Aorta (tissue), 5 donors: Measurements from ENCODE around the gene ERFE. TPM values are rescaled to one million over a fixed set of nuclear protein-coding genes. Genes with fewer than 3 reads are reported as not detected.

Experiments
- ATAC-seq: fragments of 200-7000 bp; cut with Tn5 transposase; one replicate; pipeline ENCODE4 v1.9.1; 2022; ENCODE audit warnings: moderate library complexity; ENCODE audit not compliant: low FRiP score
- DNase-seq, 2 donors: peaks; one replicate each; pipeline ENCODE4 v3.0.0-alpha.2; 2020
- H3K27ac ChIP-seq, 2 donors: one replicate each; pipeline ENCODE4 v1.5.1; 2013; ENCODE audit warnings: low read length in 2 of 2, mild to moderate bottlenecking in 2 of 2, moderate library complexity in 2 of 2, control low read depth in 1 of 2, inconsistent platforms in 1 of 2, low read depth in 1 of 2
- H3K27me3 ChIP-seq, 2 donors: one replicate each; pipeline ENCODE4 v1.6.1; 2013; ENCODE audit warnings: control low read depth in 1 of 2, low read length in 1 of 2, mild to moderate bottlenecking in 1 of 2, moderate library complexity in 1 of 2; ENCODE audit not compliant: insufficient read depth in 2 of 2, control insufficient read depth in 1 of 2
- H3K36me3 ChIP-seq, 2 donors: one replicate each; pipeline ENCODE4 v1.6.1; 2013; ENCODE audit warnings: control low read depth in 1 of 2, low read length in 1 of 2, mild to moderate bottlenecking in 1 of 2; ENCODE audit not compliant: insufficient read depth in 2 of 2, control insufficient read depth in 1 of 2
- H3K4me1 ChIP-seq, 2 donors: one replicate each; pipeline ENCODE4 v1.6.1; 2013; ENCODE audit warnings: low read length in 2 of 2, control low read depth in 1 of 2, mild to moderate bottlenecking in 1 of 2, moderate library complexity in 1 of 2; ENCODE audit not compliant: insufficient read depth in 2 of 2, control insufficient read depth in 1 of 2
- H3K4me3 ChIP-seq, 2 donors: one replicate each; pipeline ENCODE4 v1.5.1; 2013; ENCODE audit warnings: low read length in 2 of 2, control low read depth in 1 of 2, mild to moderate bottlenecking in 1 of 2
- H3K9me3 ChIP-seq: one replicate; pipeline ENCODE4 v1.6.1; 2013; ENCODE audit warnings: mild to moderate bottlenecking, low read length; ENCODE audit not compliant: control insufficient read depth
- WGBS, 2 donors: extraction: QIAGEN DNeasy Blood & Tissue Kit; methylation state at CpG; one replicate each; pipeline ENCODE4 v1.1.7; 2013; 5-methylcytosine and 5-hydroxymethylcytosine counted together
- intact Hi-C, 2 donors: fragments of 100-400 bp; cut with DNase I; formaldehyde crosslinking; loops; one replicate each; pipeline versions ENCODE4 v1.14.2 to v1.15.0; 2022
- polyA plus RNA-seq, 2 donors: library from polyadenylated mRNA; stranded (reverse); fragments of 200-250 nt; gene quantifications; one replicate each; pipeline ENCODE4 v1.2.3, GENCODE V29; 2013
- total RNA-seq, 2 donors: library from RNA; stranded (reverse); fragmentation: NEBNext Ultra II Directional; extraction: Animal tissue kit (Norgen Biotek cat#: 25700); gene quantifications; one replicate each; pipeline ENCODE4 v1.2.1, GENCODE V29; 2021
- donor health status: healthy with polysubstance abuse.
- donor health status: Bipolar disorder and iron deficiency.
- donor health status: DM: no; HTN: no; CAD: no.
- donor health status: DM: no; HTN: no; CAD: no.
- donor health status: DM: yes; HTN: yes; CAD: no.

Gene ERFE
- total and polyA plus RNA-seq, 4 donors, result 0.96 to 2.8 (median 2.5) TPM; not detected in 1

DNA sequence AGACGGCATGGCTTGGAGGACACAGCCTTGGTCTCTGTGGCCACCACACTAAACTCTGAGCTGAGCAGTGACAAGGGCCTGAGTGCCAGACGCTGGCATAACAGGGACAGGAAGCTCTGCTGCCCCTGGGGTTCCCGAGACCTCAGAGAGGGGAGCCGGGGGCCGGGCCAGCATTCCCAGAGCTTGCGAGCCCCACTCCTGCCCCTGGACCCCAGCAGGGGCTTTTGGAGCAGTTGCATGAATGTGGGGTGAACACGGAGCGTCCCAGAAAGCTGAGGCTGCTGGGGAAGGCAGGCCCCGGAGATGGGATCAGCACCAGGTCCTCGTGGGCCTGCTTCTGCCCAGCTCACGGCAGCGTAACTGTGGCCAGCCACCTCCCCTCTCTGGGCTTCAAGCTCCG, 7.6 kb upstream of the ERFE start:
- Histone ChIP-seq H3K27me3 (no peaks in the 10 kb centered on the region), H3K9me3 (no peaks in the 10 kb centered on the region), H3K27ac (no peak overlapping the region), H3K4me1 (no peaks in the 10 kb centered on the region), H3K36me3 (no peaks in the 10 kb centered on the region), H3K4me3 (no peak overlapping the region)
- WGBS, 2 donors, result 86 to 89% methylated on average over 13 of the region's 13 CpGs
- ATAC-seq (no peak), DNase-seq (no peak)
- intact Hi-C loops, result no loop called here

DNA sequence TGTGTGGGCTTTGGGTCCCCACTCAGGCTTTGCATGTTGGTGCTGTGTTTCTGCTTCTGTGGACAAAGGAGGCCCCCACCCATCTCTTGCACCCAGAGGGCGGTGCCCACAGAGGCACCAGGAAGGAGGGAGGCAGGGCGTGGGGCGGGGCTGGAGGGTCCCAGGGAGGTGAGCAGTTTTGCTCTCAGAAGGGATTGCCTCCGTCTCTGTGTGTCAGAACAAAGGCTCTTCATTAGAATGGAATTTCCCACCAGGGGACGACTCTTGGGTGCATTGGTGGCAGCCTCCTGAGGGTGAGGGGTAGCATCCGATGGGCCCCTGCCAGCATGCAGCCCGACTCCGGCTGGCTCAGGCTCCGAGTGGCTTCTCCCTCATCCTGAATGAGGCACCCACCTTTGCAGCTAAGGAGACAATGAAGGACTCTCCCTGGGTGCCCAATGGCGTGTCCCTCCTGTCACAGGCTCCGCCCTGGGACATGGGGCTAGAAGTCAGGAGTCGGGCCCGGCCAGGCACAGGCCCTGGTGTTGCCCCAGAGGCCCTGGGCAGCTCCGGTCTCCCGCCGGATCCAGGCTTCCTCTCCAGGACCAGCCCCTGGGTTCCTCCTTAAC, 7.0 kb upstream of the ERFE start:
- H3K4me1 ChIP-seq, result no peaks in the 10 kb centered on the region
- intact Hi-C loops, result no loop called here

DNA sequence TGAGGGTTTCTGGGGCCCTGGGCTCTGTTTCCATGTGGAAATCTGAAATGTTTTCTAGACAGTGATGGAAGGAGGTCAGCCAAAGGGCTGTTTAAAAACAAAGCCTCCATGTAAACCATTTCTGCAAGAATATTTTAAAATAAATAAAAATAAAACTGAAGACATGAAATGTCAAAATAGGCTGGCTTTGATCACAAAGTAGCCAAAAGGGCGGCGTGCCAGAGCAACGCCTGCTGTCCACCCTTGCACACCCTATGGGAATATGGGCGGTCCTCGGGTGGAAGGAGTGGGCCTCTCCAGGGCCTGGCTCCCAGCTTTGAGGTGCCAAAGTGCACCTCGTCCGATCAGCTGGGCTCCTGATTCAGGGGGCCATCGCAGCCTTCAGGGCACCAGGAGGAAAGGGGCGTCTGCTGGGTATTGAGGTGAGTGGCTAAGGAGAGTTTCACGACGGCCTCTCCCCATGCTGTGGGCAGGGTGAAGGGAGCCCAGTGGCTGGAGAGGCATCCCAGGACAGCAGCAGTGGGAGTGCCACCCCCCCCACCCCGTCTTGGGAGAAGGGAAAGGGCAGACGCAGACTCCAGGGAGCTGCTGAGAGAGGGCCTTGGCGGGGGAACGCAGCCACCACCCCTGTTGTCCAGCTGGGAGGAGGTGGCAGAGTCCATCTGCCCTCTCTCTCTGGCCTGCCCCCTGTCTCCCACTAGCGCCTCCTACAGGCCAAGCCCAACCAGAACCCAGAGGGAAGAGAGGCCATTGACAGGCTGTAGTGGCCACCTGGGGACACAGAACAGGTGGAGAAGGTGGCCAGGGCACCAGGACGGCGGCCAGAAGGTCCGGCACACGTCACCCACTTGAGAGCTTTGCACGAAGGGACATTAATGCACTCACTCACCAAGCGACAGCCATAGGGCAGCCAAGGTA, 5.7 kb upstream of the ERFE start:
- WGBS, 2 donors, result 80 to 84% methylated on average over 20 to 22 of the region's 22 CpGs

More for the DNA sequence above, 7.0 kb upstream of the ERFE start:
- no peak for ATAC-seq
- 82 to 87% methylated on average over 12 to 16 of the region's 16 CpGs for WGBS, 2 donors
- no peaks in the 10 kb centered on the region for H3K36me3 ChIP-seq
- no peak for DNase-seq
- no peak overlapping the region for H3K27ac ChIP-seq
- H3K27me3 ChIP-seq, result no peaks in the 10 kb centered on the region
- H3K9me3 ChIP-seq, result no peaks in the 10 kb centered on the region
- H3K4me3 ChIP-seq, result no peak overlapping the region

DNA sequence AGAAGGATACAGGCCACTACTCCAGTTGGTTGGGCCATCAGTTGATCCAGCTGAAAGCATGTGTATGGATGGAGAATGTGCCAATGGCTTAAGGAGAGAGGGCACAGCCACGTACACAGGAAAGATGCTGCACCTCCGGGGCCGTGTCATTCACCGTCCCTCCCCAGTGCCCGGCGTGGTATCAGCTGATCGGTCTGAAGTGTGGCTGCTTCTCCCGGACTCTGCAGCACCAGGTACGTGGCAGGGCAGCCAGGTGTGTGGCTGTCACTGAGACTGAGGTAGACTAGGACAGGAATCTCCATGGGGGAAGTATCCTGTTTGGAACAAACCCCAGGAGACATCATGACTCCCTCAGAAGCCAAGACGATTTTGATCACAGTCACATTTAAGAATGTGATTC, 4.2 kb upstream of the ERFE start:
- no peaks in the 10 kb centered on the region for H3K9me3 ChIP-seq
- ATAC-seq (no peak), DNase-seq (no peak)
- no peak overlapping the region for H3K4me3 ChIP-seq
- H3K27ac ChIP-seq, result no peak overlapping the region
- H3K4me1 ChIP-seq, result no peaks in the 10 kb centered on the region
- 88 to 91% methylated on average over 10 of the region's 10 CpGs for WGBS, 2 donors
- H3K36me3 ChIP-seq, result no peaks in the 10 kb centered on the region
- no peaks in the 10 kb centered on the region for H3K27me3 ChIP-seq
- intact Hi-C loops, result no loop called here

More for the DNA sequence above, 5.7 kb upstream of the ERFE start:
- no peak for ATAC-seq
- intact Hi-C loops, result no loop called here
- Histone ChIP-seq H3K27me3 (no peaks in the 10 kb centered on the region), H3K27ac (no peak overlapping the region), H3K4me3 (no peak overlapping the region), H3K36me3 (no peaks in the 10 kb centered on the region), H3K9me3 (no peaks in the 10 kb centered on the region), H3K4me1 (no peaks in the 10 kb centered on the region)
- DNase-seq, result no peak

DNA sequence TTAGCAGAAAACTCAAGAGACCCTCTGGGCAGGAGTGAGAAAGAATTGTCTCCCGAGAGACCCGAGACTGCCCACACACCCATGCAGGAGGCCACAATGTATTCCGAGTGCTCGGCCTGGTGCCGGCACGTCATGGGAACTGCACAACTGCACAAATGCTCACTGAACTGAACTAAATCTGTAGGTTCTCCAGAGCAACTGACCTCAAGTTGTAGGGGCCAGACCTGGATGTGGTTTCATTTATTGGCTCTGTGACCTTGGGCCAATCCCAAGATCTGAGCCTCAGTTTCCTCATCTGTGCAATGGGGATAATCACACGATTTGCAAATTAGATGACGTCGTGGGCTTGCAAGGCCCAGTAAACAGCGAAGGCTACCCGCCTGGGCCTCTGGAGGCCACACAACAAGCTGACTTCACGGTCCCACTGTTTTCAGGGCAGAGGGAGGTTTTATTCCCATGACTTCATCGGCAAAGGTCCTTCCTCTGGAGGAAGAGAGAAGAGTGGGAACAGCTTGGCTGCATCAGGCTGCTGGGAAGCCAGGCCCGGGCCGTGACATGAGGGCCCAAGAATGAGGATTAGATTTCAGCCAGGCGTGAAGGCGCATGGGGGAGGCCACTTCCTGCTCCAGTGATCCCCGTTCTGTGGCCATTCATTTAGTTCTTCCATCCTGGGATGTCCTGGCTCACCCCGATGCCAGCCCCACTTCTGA, 3.6 kb upstream of the ERFE start:
- no peaks in the 10 kb centered on the region for H3K36me3 ChIP-seq
- H3K4me1 ChIP-seq, result no peaks in the 10 kb centered on the region
- 46 to 47% methylated on average over 19 of the region's 19 CpGs for WGBS, 2 donors
- ATAC-seq (no peak), DNase-seq (no peak)
- no peaks in the 10 kb centered on the region for H3K9me3 ChIP-seq
- no peak overlapping the region for H3K27ac ChIP-seq
- H3K27me3 ChIP-seq, result no peaks in the 10 kb centered on the region
- H3K4me3 ChIP-seq, result no peak overlapping the region
- intact Hi-C loops, result no loop called here

DNA sequence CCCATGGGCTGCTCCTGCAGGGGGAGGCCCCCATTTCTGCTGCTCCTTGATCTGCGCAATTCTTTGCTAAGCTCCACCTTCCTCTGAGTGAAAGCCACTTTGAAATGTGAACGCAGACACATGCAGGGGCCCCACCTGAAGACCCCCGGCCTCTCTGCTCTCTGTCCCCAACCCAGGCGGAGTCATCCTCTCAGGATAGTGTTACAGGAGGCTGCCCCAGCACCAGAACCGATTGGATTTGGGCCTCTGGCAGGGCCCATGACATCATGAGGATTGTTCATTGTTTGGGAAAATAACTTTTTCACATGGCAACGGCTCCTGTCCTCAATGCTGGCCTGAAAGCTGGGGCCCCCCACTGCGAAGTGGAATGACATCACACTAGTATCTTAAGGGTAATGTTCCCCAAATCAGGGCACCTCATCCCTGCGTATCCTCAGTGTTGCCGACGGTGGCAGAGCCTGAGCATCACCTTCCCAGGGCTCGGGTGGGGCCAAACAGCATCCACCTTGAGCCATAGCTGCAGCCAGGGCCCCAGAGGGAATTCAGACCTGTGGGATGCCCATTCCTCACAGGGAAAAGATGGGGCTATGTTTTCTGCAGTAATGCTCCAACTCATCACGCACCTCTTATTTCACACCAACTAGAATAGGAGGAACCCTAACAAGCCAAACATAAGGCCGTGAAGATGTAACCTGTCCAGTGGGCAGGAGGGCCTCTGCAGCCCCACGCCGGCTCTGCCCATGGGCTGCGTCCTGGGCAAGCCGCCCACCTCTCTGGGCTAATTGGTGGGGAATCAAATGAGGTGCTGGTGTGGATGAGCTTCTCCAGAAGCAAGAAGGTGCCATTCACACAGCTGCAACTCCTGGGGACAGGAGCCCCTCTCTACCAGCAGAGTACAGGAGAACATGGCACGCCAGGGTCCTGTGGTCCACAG, 2.7 kb upstream of the ERFE start:
- Histone ChIP-seq H3K27ac (no peak overlapping the region), H3K9me3 (no peaks in the 10 kb centered on the region), H3K27me3 (no peaks in the 10 kb centered on the region), H3K4me1 (no peaks in the 10 kb centered on the region), H3K36me3 (no peaks in the 10 kb centered on the region), H3K4me3 (no peak overlapping the region)
- ATAC-seq, result no peak
- peak; percentile 27 to 42 for DNase-seq
- intact Hi-C loops, result no loop called here
- WGBS, 2 donors, result 74 to 77% methylated on average over 18 of the region's 18 CpGs

DNA sequence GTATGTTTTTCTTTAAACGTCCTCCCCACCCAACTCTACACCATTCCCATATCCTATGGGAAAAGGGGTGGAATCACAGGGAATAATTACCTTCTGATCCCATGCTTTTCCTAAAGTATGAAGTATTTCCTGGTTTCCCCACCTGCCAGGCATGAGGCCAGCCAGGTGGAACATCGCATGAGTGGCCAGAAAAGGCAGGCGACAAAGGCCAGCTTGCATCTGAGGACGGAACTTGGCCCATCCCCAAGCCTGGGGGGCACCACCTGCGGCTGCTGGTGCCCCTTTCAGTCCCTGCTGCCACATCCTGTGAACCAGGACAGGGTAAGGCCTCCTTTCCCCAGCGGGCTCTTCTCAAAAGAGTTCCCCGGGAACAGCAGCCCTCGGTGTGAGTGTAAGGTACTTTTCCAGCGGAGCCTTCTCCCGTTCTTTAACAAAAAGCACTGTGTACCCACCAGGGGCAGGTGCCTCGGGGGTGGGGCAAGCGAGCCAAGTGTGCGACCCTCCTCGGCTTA, 1.2 kb upstream of the ERFE start:
- DNase-seq (peak; percentile 38 to 54), ATAC-seq (no peak)
- intact Hi-C loops, result no loop called here
- Histone ChIP-seq H3K36me3 (no peaks in the 10 kb centered on the region), H3K27ac (no peak overlapping the region), H3K4me1 (no peaks in the 10 kb centered on the region), H3K27me3 (no peaks in the 10 kb centered on the region), H3K9me3 (no peaks in the 10 kb centered on the region), H3K4me3 (no peak overlapping the region)
- 85% methylated on average over 14 of the region's 14 CpGs for WGBS, 2 donors

DNA sequence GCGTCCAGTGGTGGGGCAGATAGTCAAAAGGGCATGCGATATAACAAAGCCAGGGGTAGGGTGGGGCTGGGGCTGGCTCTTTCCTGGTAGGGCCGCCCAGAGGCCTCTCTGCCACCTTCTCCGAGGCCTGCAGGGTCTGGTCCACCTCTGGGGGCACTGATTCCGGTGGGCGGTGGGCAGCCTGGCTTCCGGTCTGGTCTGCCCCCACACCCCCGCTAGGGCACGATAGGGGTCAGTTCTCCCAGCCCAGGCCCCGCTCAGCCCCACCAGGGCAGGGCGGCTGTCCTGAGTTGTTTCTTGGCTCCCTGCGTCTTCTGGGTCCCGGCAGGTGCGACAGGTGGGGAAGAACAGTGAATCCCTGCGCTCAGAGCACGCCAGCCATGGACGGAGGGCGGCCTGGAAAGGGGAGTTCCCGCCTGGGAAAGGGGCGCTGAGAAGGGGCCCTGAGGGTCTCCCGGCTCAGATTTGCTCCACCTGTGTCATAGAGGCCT, 707 bp upstream of the ERFE start:
- ATAC-seq, result no peak
- DNase-seq, result peak in 1 of 2 donors; percentile 43
- no peaks in the 10 kb centered on the region for H3K4me1 ChIP-seq
- 67 to 70% methylated on average over 20 to 21 of the region's 21 CpGs for WGBS, 2 donors
- no peak overlapping the region for H3K4me3 ChIP-seq
- H3K36me3 ChIP-seq, result no peaks in the 10 kb centered on the region
- no peak overlapping the region for H3K27ac ChIP-seq
- no peaks in the 10 kb centered on the region for H3K27me3 ChIP-seq
- no peaks in the 10 kb centered on the region for H3K9me3 ChIP-seq
- intact Hi-C loops, result no loop called here
